K562 (cell line): ENCODE results near the gene SEMA5A. TPM values are rescaled to one million over a fixed set of nuclear protein-coding genes. Genes with fewer than 3 reads are reported as not detected.

Experiments used
- ATAC-seq: fragments of 200-7000 bp; cut with Tn5 transposase; 3 replicates; pipeline ENCODE4 v1.9.1; 2020; ENCODE audit warnings: moderate library complexity
- BruUV-seq: library from RNA; stranded (reverse); fragments of 400-500 nt; replicated peaks from 2 replicates; lab custom pipeline; 2021; lab: Mats Ljungman, UMichigan
- CTCF ChIA-PET: fragments of 300-600 bp; formaldehyde crosslinking; extraction: SDS; loops from one replicate; lab custom pipeline; 2021; ENCODE audit warnings: low intra/inter-chr PET ratio; lab: Yijun Ruan, JAX
- POLR2A ChIA-PET: fragments of 300-600, 350-650 bp; sonication (Branson Sonifier 250); formaldehyde crosslinking; extraction: SDS; loops from one replicate; lab custom pipeline; 2021; ENCODE audit warnings: antibody characterized with exemption, inconsistent platforms; lab: Yijun Ruan, JAX
- DNase-seq, 4 experiments: peaks; one replicate each; pipeline versions ENCODE4 v3.0.0 to v3.0.0-alpha.2; 2011 to 2018; ENCODE audit warnings: low spot score in 3 of 4, mixed read lengths in 3 of 4; ENCODE audit errors: extremely low read depth in 1 of 4
- FAIRE-seq: peaks from 2 replicates; lab custom pipeline; 2011; peaks lifted over from hg19 to GRCh38; lab: Jason Lieb, UNC
- H2AFZ ChIP-seq: 2 replicates; pipeline ENCODE4 v1.6.0; 2011; ENCODE audit warnings: low read depth, low read length, control low read depth, inconsistent platforms
- H3K27ac ChIP-seq: fragments of 200-600 bp; 3 replicates; pipeline ENCODE4 v1.8.0; 2011; ENCODE audit warnings: low read depth, mild to moderate bottlenecking, control low read depth, inconsistent platforms, low read length, moderate library complexity, mixed read lengths; ENCODE audit errors: extremely low read depth
- H3K27me3 ChIP-seq, 2 experiments: fragments of 300-600 bp in 1 of 2; 2 replicates in 1 of 2; 3 replicates in 1 of 2; pipeline versions ENCODE4 v1.6.0 to v1.8.0; 2011; ENCODE audit warnings: inconsistent platforms in 2 of 2, low read length in 2 of 2, mild to moderate bottlenecking in 1 of 2, mixed read lengths in 1 of 2, moderate library complexity in 1 of 2; ENCODE audit not compliant: control insufficient read depth in 2 of 2, insufficient read depth in 2 of 2
- H3K36me3 ChIP-seq: fragments of 300-600 bp; 3 replicates; pipeline ENCODE4 v1.8.0; 2011; ENCODE audit warnings: mild to moderate bottlenecking, low read length, inconsistent platforms; ENCODE audit not compliant: control insufficient read depth, insufficient read depth
- H3K4me1 ChIP-seq, 2 experiments: fragments of 200-600 bp in 1 of 2; replicated peaks in 1 of 2; 2 replicates in 1 of 2; 3 replicates in 1 of 2; pipeline versions ENCODE4 v1.5.1 to v1.8.0; 2011; ENCODE audit warnings: inconsistent platforms in 2 of 2, low read length in 2 of 2, mild to moderate bottlenecking in 1 of 2, mixed read lengths in 1 of 2, moderate library complexity in 1 of 2; ENCODE audit not compliant: control insufficient read depth in 2 of 2, insufficient read depth in 2 of 2
- H3K4me2 ChIP-seq: 2 replicates; pipeline ENCODE4 v1.6.1; 2011; ENCODE audit warnings: low read length, control low read depth, inconsistent platforms, mixed read lengths; ENCODE audit not compliant: insufficient read depth
- H3K4me3 ChIP-seq: fragments of 200-600 bp; sonication (generic), shearing (Covaris generic); 2 replicates; pipeline ENCODE4 v1.5.1; 2016; ENCODE audit warnings: control low read depth, inconsistent platforms
- H3K79me2 ChIP-seq: fragments of 200-600 bp; 3 replicates; pipeline ENCODE4 v1.8.0; 2011; ENCODE audit warnings: low read length, inconsistent platforms; ENCODE audit not compliant: control insufficient read depth, insufficient read depth
- H3K9ac ChIP-seq, 2 experiments: 2 replicates each; pipeline versions ENCODE4 v1.6.0 to v1.6.1; 2011; ENCODE audit warnings: low read depth in 2 of 2, low read length in 2 of 2, control low read depth in 1 of 2, inconsistent platforms in 1 of 2, mild to moderate bottlenecking in 1 of 2, mixed read lengths in 1 of 2; ENCODE audit not compliant: insufficient read depth in 1 of 2
- H3K9me1 ChIP-seq: one replicate; pipeline ENCODE4 v1.6.0; 2011; ENCODE audit warnings: inconsistent platforms, mild to moderate bottlenecking, low read length, moderate library complexity; ENCODE audit not compliant: control insufficient read depth, insufficient read depth
- H3K9me3 ChIP-seq: replicated peaks from 2 replicates; pipeline ENCODE4 v1.5.1; 2011; ENCODE audit warnings: low read depth, low read length, inconsistent platforms; ENCODE audit not compliant: control insufficient read depth, insufficient read depth
- H4K20me1 ChIP-seq: replicated peaks from 2 replicates; pipeline ENCODE4 v1.6.1; 2011; ENCODE audit warnings: low read length, inconsistent platforms, mixed read lengths; ENCODE audit not compliant: control insufficient read depth, insufficient read depth
- ADNP ChIP-seq: fragments of 200-800 bp; sonication (Bioruptor generic); IDR thresholded peaks from 2 replicates; pipeline ENCODE4 v1.6.1; 2016; ENCODE audit warnings: missing genetic modification characterization, missing compliant biosample characterization
- E2F4 ChIP-seq: sonication (generic); formaldehyde crosslinking; IDR thresholded peaks from 2 replicates; pipeline ENCODE4 v1.8.0; 2022; ENCODE audit warnings: mild to moderate bottlenecking, low read depth, missing genetic modification reagents
- HNRNPLL ChIP-seq: fragments of 200-400 bp; formaldehyde crosslinking; IDR thresholded peaks from 2 replicates; pipeline ENCODE4 v1.6.1; 2017; ENCODE audit warnings: low read length, low read depth, mild to moderate bottlenecking; ENCODE audit not compliant: poor library complexity, severe bottlenecking
- L3MBTL2 ChIP-seq: fragments of 450-650 bp; IDR thresholded peaks from 2 replicates; pipeline ENCODE4 v1.6.1; 2016; ENCODE audit warnings: mild to moderate bottlenecking, moderate library complexity
- RBM14 ChIP-seq: fragments of 200-400 bp; formaldehyde crosslinking; IDR thresholded peaks from 2 replicates; pipeline ENCODE4 v1.6.1; 2018; ENCODE audit warnings: low read depth, mild to moderate bottlenecking, low read length, moderate library complexity, borderline replicate concordance; ENCODE audit not compliant: insufficient read depth
- U2AF1 ChIP-seq: fragments of 200-400 bp; formaldehyde crosslinking; optimal IDR thresholded peaks from 2 replicates; pipeline ENCODE3; 2017; ENCODE audit warnings: mild to moderate bottlenecking, low read depth, low read length, moderate library complexity
- ZC3H4 ChIP-seq: sonication (generic); formaldehyde crosslinking; IDR thresholded peaks from 2 replicates; pipeline ENCODE4 v1.9.0; 2021; ENCODE audit warnings: missing genetic modification reagents, borderline replicate concordance
- ZNF407 ChIP-seq: fragments of 450-650 bp; IDR thresholded peaks from 2 replicates; pipeline ENCODE4 v1.6.1; 2016; ENCODE audit warnings: low read depth
- ZNF589 ChIP-seq: fragments of 200-800 bp; sonication (Bioruptor generic); IDR thresholded peaks from 2 replicates; pipeline ENCODE4 v1.6.1; 2016; ENCODE audit warnings: low read depth, missing genetic modification characterization, missing compliant biosample characterization
- WGBS: fragments of 100-300 bp; shearing (Covaris generic); methylation state at CpG from one replicate; pipeline ENCODE4 v1.1.6; 2016; ENCODE audit warnings: low coverage, mixed read lengths; ENCODE audit not compliant: insufficient coverage; ENCODE audit errors: missing lambda C conversion rate; 5-methylcytosine and 5-hydroxymethylcytosine counted together
- in situ Hi-C: fragments of 300-500 bp; cut with MboI; formaldehyde crosslinking; loops from 4 replicates; pipeline ENCODE4 v1.15.0; 2018; ENCODE audit warnings: inconsistent platforms, mixed read lengths
- intact Hi-C: fragments of 100-400 bp; cut with micrococcal nuclease; formaldehyde crosslinking; loops from 2 replicates; pipeline ENCODE4 v1.14.2; 2022
- polyA plus RNA-seq, 8 experiments: library from polyadenylated mRNA; depleted of rRNA in 4 of 8; stranded (reverse) in 5 of 8; unstranded in 3 of 8; fragments of >200 nt; fragmentation: Nextera tagmentation in 2 of 8; fragmentation: Illumina TruSeq in 1 of 8; extraction: Ambion mirVana in 2 of 8; extraction: Trizol in 1 of 8; gene quantifications; 2 replicates each; pipeline versions ENCODE4 v1.2.1 to v1.2.3, GENCODE V29; 2011 to 2014; ENCODE audit warnings: inconsistent platforms in 1 of 8, missing spikeins in 1 of 8
- total RNA-seq, 7 experiments: library from RNA; depleted of rRNA in 6 of 7; stranded (reverse); fragments of >200 nt in 6 of 7; fragmentation: Illumina TruSeq in 2 of 7; extraction: Trizol in 2 of 7; gene quantifications; 2 replicates each; pipeline versions ENCODE4 v1.2.1 to v1.2.3, GENCODE V29; 2011 to 2021; ENCODE audit warnings: low replicate concordance in 1 of 7

Gene SEMA5A
- total and polyA plus RNA-seq, 9 of the 15 experiments (the other 6 are each of a cell fraction or from before 2014, with no cell fraction given), result 0.02 TPM; not detected in 8

- Histone ChIP-seq H3K36me3 (no peaks in the 10 kb centered on the region), H3K79me2 (no peaks in the 10 kb centered on the region), H3K4me2 (no peak overlapping the region), H3K9me1 (no peaks in the 10 kb centered on the region), H3K4me3 (no peak overlapping the region), H4K20me1 (no peaks in the 10 kb centered on the region), H3K9ac (no peak overlapping the region), H3K27me3 (no peaks in the 10 kb centered on the region), H3K4me1 (no peaks in the 10 kb centered on the region), H3K9me3 (no peaks in the 10 kb centered on the region), H3K27ac (no peak overlapping the region), H2AFZ (no peak overlapping the region)
- CTCF ChIA-PET, result no interaction called here
- no peak for ATAC-seq
- no TSS peak for BruUV-seq
- WGBS, result 1% methylated on average over 3 of the region's 3 CpGs
- DNase-seq, result no peak
- POLR2A ChIA-PET, result interaction anchor here (0.6 kb wide), 1 partner anchor 18 kb away, joined by 4 read pairs; no protein-coding TSS in a partner anchor
- no peak for TF ChIP-seq L3MBTL2
- no peak for TF ChIP-seq ZNF407
- TF ChIP-seq U2AF1, result no peak
- TF ChIP-seq ZNF589 (CRISPR knock-in tag), result no peak
- TF ChIP-seq HNRNPLL, result no peak
- TF ChIP-seq RBM14, result no peak
- no peak for TF ChIP-seq E2F4 (CRISPR knock-in tag)
- no peak for TF ChIP-seq ADNP (tag)
- no peak for TF ChIP-seq ZC3H4 (CRISPR knock-in tag)
- no peak for FAIRE-seq
- intact Hi-C loops, result no loop called here
- in situ Hi-C loops, result no loop called here
Measured at GRCh38 chr5:9249231-9249630, 296.6 kb downstream of the SEMA5A start.
